Cardiac muscle cell (in vitro differentiated cells and primary cell): ENCODE results near the gene ST14. TPM values are rescaled to one million over a fixed set of nuclear protein-coding genes. Genes with fewer than 3 reads are reported as not detected.
A peak's percentile ranks its signal among the peaks of the same experiment; 100 is the strongest.

ENCODE experiments used
- DNase-seq, 2 donors: peaks; one replicate each; pipeline versions ENCODE4 v3.0.0 to v3.0.0-alpha.2; 2010 to 2017; ENCODE audit warnings: low read depth in 1 of 2, low spot score in 1 of 2
- H3K27ac ChIP-seq: fragments of 200-600 bp; sonication (generic); 2 replicates; pipeline ENCODE4 v1.5.1; 2016
- H3K27me3 ChIP-seq: fragments of 200-600 bp; sonication (generic); 2 replicates; pipeline ENCODE4 v1.6.0; 2016; ENCODE audit warnings: control low read depth
- H3K36me3 ChIP-seq: fragments of 200-600 bp; sonication (generic); 2 replicates; pipeline ENCODE4 v1.5.1; 2016; ENCODE audit warnings: control low read depth
- H3K4me1 ChIP-seq: fragments of 200-600 bp; sonication (generic); 2 replicates; pipeline ENCODE4 v1.8.1; 2017; ENCODE audit warnings: low read depth, mild to moderate bottlenecking, mixed run types
- H3K4me3 ChIP-seq: fragments of 200-600 bp; sonication (generic); 2 replicates; pipeline ENCODE4 v1.5.1; 2016; ENCODE audit warnings: mild to moderate bottlenecking
- H3K9me3 ChIP-seq: fragments of 200-600 bp; sonication (generic); 2 replicates; pipeline ENCODE4 v1.5.1; 2017; ENCODE audit warnings: low read depth, mild to moderate bottlenecking, control low read depth
- CTCF ChIP-seq: IDR thresholded peaks from 2 replicates; pipeline ENCODE4 v1.5.1; 2012; ENCODE audit warnings: low read depth, mild to moderate bottlenecking, low read length
- polyA plus RNA-seq: library from polyadenylated mRNA; unstranded; fragments of >200 nt; fragmentation: Nextera tagmentation; extraction: Ambion mirVana; gene quantifications from 2 replicates; pipeline ENCODE4 v1.2.1, GENCODE V29; 2016
- total RNA-seq: library from RNA; depleted of rRNA; stranded (reverse); fragments of >200 nt; gene quantifications from 2 replicates; pipeline ENCODE4 v1.2.3, GENCODE V29; 2016

ST14 gene
- total and polyA plus RNA-seq, 2 experiments from 2014 or later, result 0.12 to 0.61 TPM

DNA sequence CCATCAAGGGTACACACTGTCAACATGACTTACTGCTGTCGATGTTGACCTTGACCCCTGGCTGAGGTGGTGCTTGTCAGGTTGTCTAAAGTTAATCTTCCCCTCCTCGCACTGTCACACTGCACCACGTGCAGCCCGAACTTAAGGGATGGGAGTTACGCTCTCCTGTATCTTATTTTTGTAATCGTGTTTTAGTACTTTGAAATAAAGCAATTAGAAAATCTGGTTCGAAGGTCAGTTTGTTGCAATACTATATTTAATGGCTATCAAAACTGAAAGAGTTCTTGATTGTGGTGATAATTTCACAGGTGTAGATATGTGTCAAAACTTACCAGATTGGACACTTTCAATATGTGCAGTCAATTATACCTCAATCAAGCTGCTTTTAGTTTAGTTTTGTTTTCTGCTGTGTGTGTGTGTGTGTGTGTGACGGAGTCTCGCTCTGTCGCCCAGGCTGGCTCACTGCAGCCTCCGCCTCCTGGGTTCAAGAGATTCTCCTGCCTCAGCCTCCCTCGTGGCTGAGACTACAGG, 10.7 kb upstream of the ST14 start:
- Histone ChIP-seq H3K27me3 (no peaks in the 10 kb centered on the region), H3K27ac (no peak overlapping the region), H3K4me1 (peaks cover 17% of the 10 kb centered on the region), H3K4me3 (no peak overlapping the region), H3K36me3 (peaks cover 7% of the 10 kb centered on the region), H3K9me3 (no peaks in the 10 kb centered on the region)
- no peak for TF ChIP-seq CTCF
- no peak for DNase-seq

DNA sequence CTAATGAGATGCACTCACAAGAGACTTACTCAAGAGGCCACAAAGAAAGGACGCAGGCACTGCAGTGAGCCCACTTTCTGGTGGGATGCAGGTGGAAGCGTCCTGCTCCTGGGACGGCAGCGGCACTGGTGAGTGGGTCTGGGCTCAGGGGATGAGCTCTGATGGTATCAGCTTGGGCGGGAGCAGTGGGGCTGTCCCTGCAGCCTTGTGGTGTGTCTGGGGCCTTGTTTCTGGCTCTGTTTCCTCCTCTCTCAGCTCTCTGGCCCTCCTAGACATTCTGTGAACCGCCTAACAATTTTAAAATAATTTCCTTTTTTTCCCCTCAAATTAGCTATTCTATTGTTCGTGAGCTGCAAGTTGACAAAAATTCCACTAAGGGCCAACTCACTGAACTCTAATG, 8.8 kb upstream of the ST14 start:
- Histone ChIP-seq H3K4me3 (no peak overlapping the region), H3K9me3 (no peaks in the 10 kb centered on the region), H3K4me1 (no peaks in the 10 kb centered on the region), H3K27me3 (peaks cover 8% of the 10 kb centered on the region), H3K27ac (no peak overlapping the region), H3K36me3 (peaks cover 2% of the 10 kb centered on the region)
- DNase-seq, result no peak
- TF ChIP-seq CTCF, result no peak

GRCh38 chr11:130151196-130151595, 8.4 kb upstream of the ST14 start:
- Histone ChIP-seq H3K9me3 (no peaks in the 10 kb centered on the region), H3K36me3 (peaks cover 2% of the 10 kb centered on the region), H3K4me1 (no peaks in the 10 kb centered on the region), H3K27ac (no peak overlapping the region), H3K4me3 (no peak overlapping the region), H3K27me3 (peaks cover 12% of the 10 kb centered on the region)
- no peak for DNase-seq
- TF ChIP-seq CTCF, result no peak

DNA sequence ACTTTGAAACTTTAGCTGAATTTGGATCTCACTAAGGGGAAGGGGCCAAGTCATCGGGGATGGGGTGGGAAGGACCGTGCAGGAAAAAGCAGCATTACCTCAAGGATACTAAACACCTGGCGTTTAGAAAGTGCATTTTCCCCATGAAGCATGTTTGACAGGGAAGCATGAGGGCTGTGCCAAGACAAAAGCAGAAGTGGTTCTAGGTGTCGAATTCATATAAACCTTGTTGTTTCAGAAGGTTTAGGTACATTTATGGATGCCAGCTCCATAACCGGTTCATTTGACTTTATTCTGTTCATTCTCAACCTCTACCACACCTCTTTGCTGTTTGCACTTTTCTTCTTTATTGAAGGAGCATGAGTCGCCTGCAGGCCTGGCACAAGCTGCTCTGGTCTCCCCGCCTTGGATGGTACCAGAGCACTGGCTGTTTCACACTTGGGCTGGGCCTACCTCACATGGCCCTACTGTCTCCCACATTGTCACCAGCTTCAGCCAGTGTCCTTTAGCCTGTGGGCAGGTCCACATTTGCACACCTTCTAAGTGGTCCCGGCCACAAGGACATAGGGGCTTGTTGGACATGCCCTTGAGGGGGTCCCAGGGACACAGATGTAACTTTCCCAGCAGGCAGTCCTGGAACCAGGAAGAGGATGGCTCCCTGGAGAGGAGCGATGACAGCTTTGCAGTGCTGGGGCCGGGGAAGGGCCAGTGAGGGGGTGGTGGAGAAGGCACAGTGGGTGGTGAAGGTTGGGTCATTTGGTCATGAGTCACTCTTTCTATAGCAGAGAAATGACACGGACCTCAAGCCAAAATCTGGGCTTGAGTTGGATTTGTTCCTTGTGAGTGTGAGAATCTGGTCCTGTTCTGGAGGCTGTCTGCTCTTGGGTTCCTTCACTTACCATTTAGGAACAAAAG, 3.2 kb upstream of the ST14 start:
- DNase-seq, result peak in 1 of 2 donors; percentile 35
- TF ChIP-seq CTCF, result no peak
- peaks cover 62% of the 10 kb centered on the region for H3K27me3 ChIP-seq
- H3K4me3 ChIP-seq, result no peak overlapping the region
- H3K4me1 ChIP-seq, result no peaks in the 10 kb centered on the region
- H3K9me3 ChIP-seq, result no peaks in the 10 kb centered on the region
- no peak overlapping the region for H3K27ac ChIP-seq
- H3K36me3 ChIP-seq, result no peaks in the 10 kb centered on the region

- Histone ChIP-seq H3K4me1 (no peaks in the 10 kb centered on the region), H3K27me3 (peaks cover 70% of the 10 kb centered on the region), H3K4me3 (no peak overlapping the region), H3K36me3 (no peaks in the 10 kb centered on the region), H3K9me3 (no peaks in the 10 kb centered on the region), H3K27ac (no peak overlapping the region)
- peak in 1 of 2 donors; percentile 80 for DNase-seq
- TF ChIP-seq CTCF, result no peak
Observed at GRCh38 chr11:130157101-130157500, 2.5 kb upstream of the ST14 start.
